Measurements from ENCODE around the gene GPHA2.

DNA sequence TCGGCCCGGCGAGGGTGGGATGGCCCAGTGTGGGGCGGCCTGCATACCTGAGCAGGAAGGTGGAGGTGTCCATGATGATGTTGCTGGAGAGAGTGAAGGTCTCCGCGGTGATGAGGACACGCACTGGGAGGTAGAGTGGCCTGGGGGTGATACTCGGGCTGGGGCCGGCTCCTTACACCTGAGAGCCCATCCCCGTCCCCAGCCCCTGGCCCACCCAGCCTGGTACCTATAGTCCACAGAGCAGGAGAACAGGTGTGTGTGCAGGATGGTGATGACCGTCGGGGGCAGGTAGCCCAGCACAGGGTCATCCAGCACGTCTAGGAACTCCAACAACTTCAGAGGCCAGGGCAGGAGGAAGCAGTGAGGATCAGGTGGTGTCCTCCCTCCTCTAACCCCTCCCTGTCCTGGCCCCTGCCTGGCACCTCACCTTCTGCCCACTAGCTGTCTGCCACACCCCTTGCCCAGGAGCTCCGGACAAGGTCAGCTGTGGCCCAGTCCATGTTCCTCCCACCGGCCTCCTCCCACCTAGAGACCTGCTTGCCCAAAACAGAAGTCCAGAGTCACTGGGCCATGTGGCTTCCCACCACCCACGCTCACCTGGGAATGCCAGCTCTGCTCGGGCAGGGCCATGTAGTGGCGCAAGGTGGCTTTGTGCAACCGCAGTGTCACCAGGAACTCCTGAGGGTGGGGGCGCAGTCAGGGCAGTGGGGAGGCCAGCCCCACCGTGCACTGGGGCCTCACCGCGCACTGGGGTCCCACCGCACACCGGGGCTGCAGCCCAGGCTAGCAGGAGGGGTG is 30.0 kb downstream of the GPHA2 start:
- TF ChIP-seq, protein P1, sequence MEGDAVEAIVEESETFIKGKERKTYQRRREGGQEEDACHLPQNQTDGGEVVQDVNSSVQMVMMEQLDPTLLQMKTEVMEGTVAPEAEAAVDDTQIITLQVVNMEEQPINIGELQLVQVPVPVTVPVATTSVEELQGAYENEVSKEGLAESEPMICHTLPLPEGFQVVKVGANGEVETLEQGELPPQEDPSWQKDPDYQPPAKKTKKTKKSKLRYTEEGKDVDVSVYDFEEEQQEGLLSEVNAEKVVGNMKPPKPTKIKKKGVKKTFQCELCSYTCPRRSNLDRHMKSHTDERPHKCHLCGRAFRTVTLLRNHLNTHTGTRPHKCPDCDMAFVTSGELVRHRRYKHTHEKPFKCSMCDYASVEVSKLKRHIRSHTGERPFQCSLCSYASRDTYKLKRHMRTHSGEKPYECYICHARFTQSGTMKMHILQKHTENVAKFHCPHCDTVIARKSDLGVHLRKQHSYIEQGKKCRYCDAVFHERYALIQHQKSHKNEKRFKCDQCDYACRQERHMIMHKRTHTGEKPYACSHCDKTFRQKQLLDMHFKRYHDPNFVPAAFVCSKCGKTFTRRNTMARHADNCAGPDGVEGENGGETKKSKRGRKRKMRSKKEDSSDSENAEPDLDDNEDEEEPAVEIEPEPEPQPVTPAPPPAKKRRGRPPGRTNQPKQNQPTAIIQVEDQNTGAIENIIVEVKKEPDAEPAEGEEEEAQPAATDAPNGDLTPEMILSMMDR (IDR thresholded peaks at IDR 0.05; ENCODE audit: poor library complexity, severe bottlenecking): no peak
- no peak for TF ChIP-seq EZH2 (IDR thresholded peaks at IDR 0.05; ENCODE audit: borderline replicate concordance, insufficient read depth, low read length, poor library complexity, severe bottlenecking)
- no peak for TF ChIP-seq POLR2AphosphoS5 (IDR thresholded peaks at IDR 0.05)
- TF ChIP-seq SMC3 (conservative IDR thresholded peaks at IDR 0.05; ENCODE audit: poor library complexity): no peak
- no peak for TF ChIP-seq TAF1 (IDR thresholded peaks at IDR 0.05; ENCODE audit: low read depth)
- TF ChIP-seq EP300 (conservative IDR thresholded peaks at IDR 0.05; ENCODE audit: poor library complexity, severe bottlenecking): no peak
- TF ChIP-seq, protein P2, sequence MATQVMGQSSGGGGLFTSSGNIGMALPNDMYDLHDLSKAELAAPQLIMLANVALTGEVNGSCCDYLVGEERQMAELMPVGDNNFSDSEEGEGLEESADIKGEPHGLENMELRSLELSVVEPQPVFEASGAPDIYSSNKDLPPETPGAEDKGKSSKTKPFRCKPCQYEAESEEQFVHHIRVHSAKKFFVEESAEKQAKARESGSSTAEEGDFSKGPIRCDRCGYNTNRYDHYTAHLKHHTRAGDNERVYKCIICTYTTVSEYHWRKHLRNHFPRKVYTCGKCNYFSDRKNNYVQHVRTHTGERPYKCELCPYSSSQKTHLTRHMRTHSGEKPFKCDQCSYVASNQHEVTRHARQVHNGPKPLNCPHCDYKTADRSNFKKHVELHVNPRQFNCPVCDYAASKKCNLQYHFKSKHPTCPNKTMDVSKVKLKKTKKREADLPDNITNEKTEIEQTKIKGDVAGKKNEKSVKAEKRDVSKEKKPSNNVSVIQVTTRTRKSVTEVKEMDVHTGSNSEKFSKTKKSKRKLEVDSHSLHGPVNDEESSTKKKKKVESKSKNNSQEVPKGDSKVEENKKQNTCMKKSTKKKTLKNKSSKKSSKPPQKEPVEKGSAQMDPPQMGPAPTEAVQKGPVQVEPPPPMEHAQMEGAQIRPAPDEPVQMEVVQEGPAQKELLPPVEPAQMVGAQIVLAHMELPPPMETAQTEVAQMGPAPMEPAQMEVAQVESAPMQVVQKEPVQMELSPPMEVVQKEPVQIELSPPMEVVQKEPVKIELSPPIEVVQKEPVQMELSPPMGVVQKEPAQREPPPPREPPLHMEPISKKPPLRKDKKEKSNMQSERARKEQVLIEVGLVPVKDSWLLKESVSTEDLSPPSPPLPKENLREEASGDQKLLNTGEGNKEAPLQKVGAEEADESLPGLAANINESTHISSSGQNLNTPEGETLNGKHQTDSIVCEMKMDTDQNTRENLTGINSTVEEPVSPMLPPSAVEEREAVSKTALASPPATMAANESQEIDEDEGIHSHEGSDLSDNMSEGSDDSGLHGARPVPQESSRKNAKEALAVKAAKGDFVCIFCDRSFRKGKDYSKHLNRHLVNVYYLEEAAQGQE (IDR thresholded peaks at IDR 0.05; ENCODE audit: borderline replicate concordance): no peak
